Measurements from ENCODE around the gene RYR2.

GRCh38 chr1:237043846-237044636 lies 2.1 kb downstream of the RYR2 start:
- TF ChIP-seq FOXM1 (IDR thresholded peaks at IDR 0.05; ENCODE audit: low read depth) = no peak
- no peak for TF ChIP-seq CTCF (IDR thresholded peaks at IDR 0.05)

Data from SK-N-SH (cell line).